ENCODE data around the gene POLE4. TPM values are rescaled to one million over a fixed set of nuclear protein-coding genes. Genes with fewer than 3 reads are reported as not detected.

The POLE4 gene
- total RNA-seq, 1 donor = 20.7 TPM

DNA sequence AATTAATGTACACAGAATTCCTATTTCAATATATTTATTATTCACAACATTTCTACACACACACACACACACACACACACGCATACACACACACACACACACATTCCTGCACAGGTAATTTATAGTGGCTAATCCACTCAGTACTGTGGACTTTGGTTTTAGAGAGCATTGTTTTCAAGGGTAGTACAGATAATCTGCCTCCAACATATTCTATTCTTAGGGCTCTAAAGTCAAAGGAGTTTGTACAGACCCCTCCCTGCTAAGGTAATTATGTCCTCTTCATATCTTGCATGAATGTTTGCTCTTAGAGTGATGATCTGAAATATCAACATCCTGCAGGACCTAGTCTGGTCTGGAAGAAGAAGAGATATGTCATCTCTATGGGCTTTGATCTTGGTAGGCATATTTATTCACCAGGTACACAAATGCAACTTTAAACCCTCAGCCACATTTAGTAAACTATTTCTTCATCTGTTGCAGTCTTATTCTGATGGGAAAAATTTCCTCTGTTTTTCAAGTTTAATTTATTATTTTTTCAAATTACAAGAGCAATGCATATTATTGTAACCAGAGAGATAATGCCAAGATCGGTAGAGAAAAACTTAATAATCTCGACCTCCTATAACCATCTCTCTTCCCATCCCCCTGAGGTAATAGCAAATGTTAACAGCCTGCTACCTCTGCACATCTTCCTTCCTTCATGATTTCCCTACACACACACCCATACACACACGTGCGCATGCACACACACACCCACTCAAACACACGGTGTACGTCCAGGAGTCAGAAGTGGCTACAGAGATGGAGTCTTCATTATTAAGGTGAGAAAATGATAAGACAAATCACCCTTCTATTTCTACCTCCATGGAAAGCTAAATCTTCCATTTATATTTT is 18.3 kb upstream of the POLE4 start:
- TF ChIP-seq, protein P1, sequence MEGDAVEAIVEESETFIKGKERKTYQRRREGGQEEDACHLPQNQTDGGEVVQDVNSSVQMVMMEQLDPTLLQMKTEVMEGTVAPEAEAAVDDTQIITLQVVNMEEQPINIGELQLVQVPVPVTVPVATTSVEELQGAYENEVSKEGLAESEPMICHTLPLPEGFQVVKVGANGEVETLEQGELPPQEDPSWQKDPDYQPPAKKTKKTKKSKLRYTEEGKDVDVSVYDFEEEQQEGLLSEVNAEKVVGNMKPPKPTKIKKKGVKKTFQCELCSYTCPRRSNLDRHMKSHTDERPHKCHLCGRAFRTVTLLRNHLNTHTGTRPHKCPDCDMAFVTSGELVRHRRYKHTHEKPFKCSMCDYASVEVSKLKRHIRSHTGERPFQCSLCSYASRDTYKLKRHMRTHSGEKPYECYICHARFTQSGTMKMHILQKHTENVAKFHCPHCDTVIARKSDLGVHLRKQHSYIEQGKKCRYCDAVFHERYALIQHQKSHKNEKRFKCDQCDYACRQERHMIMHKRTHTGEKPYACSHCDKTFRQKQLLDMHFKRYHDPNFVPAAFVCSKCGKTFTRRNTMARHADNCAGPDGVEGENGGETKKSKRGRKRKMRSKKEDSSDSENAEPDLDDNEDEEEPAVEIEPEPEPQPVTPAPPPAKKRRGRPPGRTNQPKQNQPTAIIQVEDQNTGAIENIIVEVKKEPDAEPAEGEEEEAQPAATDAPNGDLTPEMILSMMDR (IDR thresholded peaks at IDR 0.05; ENCODE audit: insufficient read depth, low read depth, low read length) = no peak
- DNase-seq (ENCODE audit: low read depth) = no peak
- H3K4me3 ChIP-seq (ENCODE audit: low read depth, low read length) = no peak overlapping the region

DNA sequence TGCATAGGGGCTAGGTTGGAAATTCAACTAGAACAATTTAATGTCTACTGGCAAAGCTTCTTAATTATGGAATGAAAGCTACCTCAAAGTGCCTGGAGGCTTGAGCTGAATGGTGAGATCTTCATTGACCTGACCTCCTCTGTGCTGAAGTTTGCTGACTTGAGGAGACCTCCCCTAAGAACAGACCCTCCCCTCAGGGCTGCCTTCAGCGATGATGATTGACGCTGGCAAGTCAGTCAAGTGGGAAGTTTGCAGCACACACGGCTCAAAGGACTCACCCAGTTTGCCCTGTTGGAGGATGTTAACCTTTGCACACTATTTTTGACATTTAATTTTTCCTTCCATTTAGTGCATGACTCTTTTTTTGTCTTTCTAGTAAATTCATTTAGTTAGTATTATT is 17.2 kb upstream of the POLE4 start:
- H3K4me3 ChIP-seq (ENCODE audit: low read depth, low read length) = no peak overlapping the region
- TF ChIP-seq, protein P1 (IDR thresholded peaks at IDR 0.05; ENCODE audit: insufficient read depth, low read depth, low read length) = no peak

DNA sequence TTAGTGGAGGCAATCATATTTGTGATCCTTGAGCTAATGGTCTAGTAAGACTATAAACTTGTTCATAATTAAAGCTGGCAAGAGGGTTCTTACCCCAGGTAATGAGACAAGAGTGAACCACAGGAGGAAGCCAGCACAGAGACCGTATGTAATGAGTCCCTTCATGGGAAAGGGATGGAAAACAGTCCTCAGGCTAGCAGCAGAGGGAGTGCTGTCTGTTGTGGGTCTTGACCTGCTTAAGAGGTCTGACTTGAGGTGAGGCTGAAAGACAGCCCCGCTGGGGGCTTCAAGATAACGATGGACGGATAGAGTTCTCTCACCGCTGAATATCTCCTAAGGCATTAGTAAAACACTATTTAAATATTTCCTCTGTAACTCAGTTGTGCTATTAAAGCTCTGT is 16.2 kb upstream of the POLE4 start:
- no peak for DNase-seq (ENCODE audit: low read depth)
- TF ChIP-seq, protein P1 (IDR thresholded peaks at IDR 0.05; ENCODE audit: insufficient read depth, low read depth, low read length) = no peak
- no peak overlapping the region for H3K4me3 ChIP-seq (ENCODE audit: low read depth, low read length)

More for the DNA sequence above, 17.2 kb upstream of the POLE4 start:
- no peak for DNase-seq (ENCODE audit: low read depth)

DNA sequence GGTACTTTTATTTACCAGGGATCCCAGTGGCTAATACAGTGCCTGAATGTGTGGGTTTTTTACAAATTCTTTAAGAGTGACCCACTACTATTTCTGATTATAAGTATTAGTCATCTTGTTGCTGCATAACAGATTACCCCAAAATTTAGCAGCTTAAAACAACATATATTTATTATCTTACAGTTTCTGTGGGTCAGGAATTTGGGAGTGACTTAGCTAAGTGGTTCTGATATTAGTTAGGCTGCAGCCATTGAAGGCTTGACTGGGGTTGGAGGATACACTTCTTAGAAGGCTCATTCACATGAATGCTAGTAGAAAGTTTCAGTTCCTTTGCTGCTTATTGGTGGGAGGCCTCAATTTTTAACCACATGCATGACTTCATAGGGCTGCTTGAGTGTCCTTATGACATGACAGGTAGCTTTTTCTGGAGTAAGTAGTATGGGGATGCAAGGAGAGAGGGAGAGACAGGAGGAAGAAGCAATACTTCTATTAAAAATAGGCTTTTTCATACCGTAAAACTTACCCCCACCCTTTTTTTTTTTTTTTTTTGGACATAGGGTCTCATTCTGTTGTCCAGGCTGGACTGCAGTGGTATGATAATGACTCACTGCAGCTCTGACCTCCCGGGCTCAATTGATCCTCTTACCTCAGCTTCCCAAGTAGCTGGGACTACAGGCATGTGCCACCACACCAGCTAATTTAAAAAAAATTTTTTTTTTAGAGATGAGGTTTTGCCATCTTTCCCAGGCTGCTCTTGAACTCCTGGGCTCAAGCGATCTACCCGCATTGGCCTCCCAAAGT is 13.3 kb upstream of the POLE4 start:
- DNase-seq (ENCODE audit: low read depth) = peak; percentile 9
- TF ChIP-seq, protein P1 (IDR thresholded peaks at IDR 0.05; ENCODE audit: insufficient read depth, low read depth, low read length) = no peak
- H3K4me3 ChIP-seq (ENCODE audit: low read depth, low read length) = no peak overlapping the region

DNA sequence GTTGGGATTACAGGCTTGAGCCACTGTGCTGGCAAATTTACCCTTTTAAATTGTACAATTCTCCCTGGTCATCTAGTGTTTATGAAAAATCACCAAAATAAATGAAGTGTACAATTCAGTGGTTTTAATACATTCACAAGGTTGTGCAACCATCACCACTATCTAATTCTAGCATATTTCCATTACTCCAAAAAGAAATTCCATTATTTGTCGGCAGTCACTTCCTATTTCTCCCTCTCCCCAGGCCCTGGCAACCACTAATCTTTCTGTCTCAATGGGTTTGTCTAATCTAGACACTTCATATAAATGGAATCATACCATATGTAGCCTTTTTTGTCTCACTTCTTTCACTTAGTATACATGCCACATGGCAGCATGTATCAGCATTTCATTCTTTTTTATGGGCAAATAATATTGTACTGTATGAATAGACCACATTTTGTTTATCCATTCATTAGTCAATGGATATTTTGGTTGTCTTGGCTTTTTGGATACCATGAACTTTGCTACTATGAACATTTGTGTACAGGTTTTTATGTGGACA is 12.6 kb upstream of the POLE4 start:
- no peak overlapping the region for H3K4me3 ChIP-seq (ENCODE audit: low read depth, low read length)
- peak; percentile 51 for DNase-seq (ENCODE audit: low read depth)
- TF ChIP-seq, protein P1 (IDR thresholded peaks at IDR 0.05; ENCODE audit: insufficient read depth, low read depth, low read length) = no peak

DNA sequence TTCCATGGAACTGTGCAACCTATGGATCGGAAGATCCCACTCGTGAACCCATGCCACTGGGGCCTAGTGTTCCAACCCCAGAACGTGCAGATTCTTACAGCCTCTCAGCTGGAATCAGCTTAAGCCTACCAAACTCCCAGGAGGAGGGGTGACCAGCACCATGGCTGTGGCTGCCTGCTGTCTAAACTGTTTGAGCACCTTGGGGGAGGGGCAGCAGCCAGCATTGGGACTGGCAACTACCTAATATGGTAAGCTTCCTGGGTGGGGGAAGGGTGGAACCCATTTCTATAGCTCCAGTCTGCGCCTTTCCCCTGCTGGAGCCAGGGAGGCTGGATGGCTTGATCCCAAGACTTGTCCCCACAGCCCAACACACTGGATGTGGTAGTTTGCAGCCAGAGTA is 10.7 kb upstream of the POLE4 start:
- TF ChIP-seq, protein P1 (IDR thresholded peaks at IDR 0.05; ENCODE audit: insufficient read depth, low read depth, low read length) = no peak
- no peak for DNase-seq (ENCODE audit: low read depth)
- no peak overlapping the region for H3K4me3 ChIP-seq (ENCODE audit: low read depth, low read length)
